DOHH2 (cell line): ENCODE measurements around the gene IYD.

Experiments used
- H3F3A ChIP-seq: fragments of 200-600 bp; sonication (generic), shearing (Covaris generic); 2 replicates; pipeline ENCODE4 v1.6.0; 2016; ENCODE audit warnings: antibody characterized with exemption, mild to moderate bottlenecking; ENCODE audit not compliant: control insufficient read depth, insufficient read depth
- H3K27ac ChIP-seq: fragments of 200-600 bp; sonication (generic); 2 replicates; pipeline ENCODE4 v1.5.1; 2014; ENCODE audit warnings: low read depth, mild to moderate bottlenecking, low read length, moderate library complexity
- H3K27me3 ChIP-seq: fragments of 200-600 bp; sonication (generic); 2 replicates; pipeline ENCODE4 v1.6.1; 2014; ENCODE audit warnings: mild to moderate bottlenecking, low read length, mixed read lengths; ENCODE audit not compliant: control insufficient read depth
- H3K36me3 ChIP-seq: fragments of 200-600 bp; sonication (generic); 2 replicates; pipeline ENCODE4 v1.6.1; 2014; ENCODE audit warnings: mild to moderate bottlenecking, low read length, moderate library complexity, mixed read lengths; ENCODE audit not compliant: control insufficient read depth
- H3K4me1 ChIP-seq: fragments of 200-600 bp; sonication (generic); 2 replicates; pipeline ENCODE4 v1.6.1; 2014; ENCODE audit warnings: mild to moderate bottlenecking, low read length, mixed read lengths; ENCODE audit not compliant: control insufficient read depth
- H3K4me2 ChIP-seq: fragments of 200-600 bp; sonication (generic); 2 replicates; pipeline ENCODE4 v1.6.0; 2014; ENCODE audit warnings: mild to moderate bottlenecking, low read length, moderate library complexity
- H3K4me3 ChIP-seq: fragments of 200-600 bp; sonication (generic); 2 replicates; pipeline ENCODE4 v1.5.1; 2014; ENCODE audit warnings: mild to moderate bottlenecking, low read length, mixed read lengths
- H3K79me2 ChIP-seq: fragments of 200-600 bp; sonication (generic); 2 replicates; pipeline ENCODE4 v1.6.1; 2014; ENCODE audit warnings: mild to moderate bottlenecking, low read length, mixed read lengths; ENCODE audit not compliant: control insufficient read depth
- H3K9me2 ChIP-seq: fragments of 200-600 bp; sonication (generic); replicated peaks from 2 replicates; pipeline ENCODE4 v1.6.1; 2014; ENCODE audit warnings: mild to moderate bottlenecking, low read length, mixed read lengths; ENCODE audit not compliant: control insufficient read depth
- H3K9me3 ChIP-seq: fragments of 200-600 bp; sonication (generic); 2 replicates; pipeline ENCODE4 v1.6.1; 2014; ENCODE audit warnings: antibody characterized with exemption, low read length, mixed read lengths; ENCODE audit not compliant: control insufficient read depth, insufficient read depth
- H4K20me1 ChIP-seq: fragments of 200-600 bp; sonication (generic); 2 replicates; pipeline ENCODE4 v1.6.0; 2014; ENCODE audit warnings: low read depth, mild to moderate bottlenecking, antibody characterized with exemption, low read length, moderate library complexity; ENCODE audit not compliant: control insufficient read depth, insufficient read depth
- EZH2phosphoT487 ChIP-seq: fragments of 200-600 bp; sonication (generic); IDR thresholded peaks from 2 replicates; pipeline ENCODE4 v1.6.1; 2017; ENCODE audit warnings: borderline replicate concordance, mild to moderate bottlenecking, antibody characterized with exemption, low read length, moderate library complexity, mixed read lengths
- TF ChIP-seq, protein P1 (sequence below): fragments of 200-600 bp; sonication (generic); IDR thresholded peaks from one replicate; pipeline ENCODE4 v1.5.1; 2014; ENCODE audit warnings: antibody characterized with exemption, mild to moderate bottlenecking, low read depth, low read length; ENCODE audit not compliant: poor library complexity, severe bottlenecking

IYD gene

DNA sequence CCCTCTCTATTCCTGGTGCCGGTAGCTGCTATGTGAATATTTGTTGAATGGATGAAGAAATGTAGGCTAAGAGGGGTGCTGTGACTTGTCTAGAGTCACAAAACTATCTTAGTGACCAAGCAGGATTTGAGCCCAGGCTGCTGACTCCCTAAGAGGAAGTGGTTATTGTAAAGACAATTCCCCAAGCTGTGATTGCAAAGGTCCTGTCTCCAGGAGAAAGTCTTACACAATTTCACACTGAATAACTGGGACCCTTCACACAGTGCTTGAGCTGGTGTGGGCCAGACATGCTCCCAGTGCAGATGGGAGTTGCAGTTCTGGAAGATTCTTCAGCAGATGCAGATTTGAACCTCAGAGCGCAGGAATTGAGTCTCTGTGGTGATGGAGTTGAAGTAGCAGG, 38.1 kb downstream of the IYD start:
- peaks cover 12% of the 10 kb centered on the region; the same call in 1 of the 2 replicates for H3K9me3 ChIP-seq
- H3K27me3 ChIP-seq: no peaks in the 10 kb centered on the region
- TF ChIP-seq, protein P1, sequence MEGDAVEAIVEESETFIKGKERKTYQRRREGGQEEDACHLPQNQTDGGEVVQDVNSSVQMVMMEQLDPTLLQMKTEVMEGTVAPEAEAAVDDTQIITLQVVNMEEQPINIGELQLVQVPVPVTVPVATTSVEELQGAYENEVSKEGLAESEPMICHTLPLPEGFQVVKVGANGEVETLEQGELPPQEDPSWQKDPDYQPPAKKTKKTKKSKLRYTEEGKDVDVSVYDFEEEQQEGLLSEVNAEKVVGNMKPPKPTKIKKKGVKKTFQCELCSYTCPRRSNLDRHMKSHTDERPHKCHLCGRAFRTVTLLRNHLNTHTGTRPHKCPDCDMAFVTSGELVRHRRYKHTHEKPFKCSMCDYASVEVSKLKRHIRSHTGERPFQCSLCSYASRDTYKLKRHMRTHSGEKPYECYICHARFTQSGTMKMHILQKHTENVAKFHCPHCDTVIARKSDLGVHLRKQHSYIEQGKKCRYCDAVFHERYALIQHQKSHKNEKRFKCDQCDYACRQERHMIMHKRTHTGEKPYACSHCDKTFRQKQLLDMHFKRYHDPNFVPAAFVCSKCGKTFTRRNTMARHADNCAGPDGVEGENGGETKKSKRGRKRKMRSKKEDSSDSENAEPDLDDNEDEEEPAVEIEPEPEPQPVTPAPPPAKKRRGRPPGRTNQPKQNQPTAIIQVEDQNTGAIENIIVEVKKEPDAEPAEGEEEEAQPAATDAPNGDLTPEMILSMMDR: no peak
- no peak for TF ChIP-seq EZH2phosphoT487
- H3K36me3 ChIP-seq: no peaks in the 10 kb centered on the region
- H3K4me3 ChIP-seq: no peak overlapping the region
- no peaks in the 10 kb centered on the region for H3K9me2 ChIP-seq
- 0 out of 2 replicates have a peak, but pooled peaks cover under 1% of the 10 kb centered on the region for H3F3A ChIP-seq
- H4K20me1 ChIP-seq: no peaks in the 10 kb centered on the region
- no peak overlapping the region for H3K4me2 ChIP-seq
- H3K79me2 ChIP-seq: no peaks in the 10 kb centered on the region
- H3K27ac ChIP-seq: no peak overlapping the region
- peaks cover 49% of the 10 kb centered on the region for H3K4me1 ChIP-seq

DNA sequence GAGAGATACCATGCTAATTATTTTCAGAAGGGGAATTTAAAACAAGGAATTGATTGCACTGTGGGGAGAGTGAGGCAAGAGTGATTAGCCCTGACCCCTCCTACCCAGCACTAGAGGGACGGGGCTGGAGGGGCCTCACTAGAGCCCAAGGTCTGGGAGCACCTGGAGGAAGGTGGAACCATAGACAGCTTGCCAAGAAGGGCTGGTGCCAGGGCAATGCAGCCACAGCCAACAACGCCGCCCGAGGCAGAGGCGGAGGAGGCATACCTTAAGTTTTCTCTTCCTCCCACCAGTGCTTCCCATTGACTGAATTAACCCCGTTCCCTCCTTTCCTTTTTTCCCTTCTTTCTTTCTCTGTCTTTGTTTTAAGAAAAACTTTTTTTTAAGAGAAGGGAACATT, 40.0 kb downstream of the IYD start:
- H3K27me3 ChIP-seq: no peaks in the 10 kb centered on the region
- no peaks in the 10 kb centered on the region for H3K79me2 ChIP-seq
- no peaks in the 10 kb centered on the region for H3K9me2 ChIP-seq
- H3K4me3 ChIP-seq: peak overlapping the region; percentile 37; the same call in 1 of the 2 replicates
- peaks cover 12% of the 10 kb centered on the region; the same call in 1 of the 2 replicates for H3K9me3 ChIP-seq
- peaks cover 68% of the 10 kb centered on the region for H3K4me1 ChIP-seq
- no peaks in the 10 kb centered on the region for H3K36me3 ChIP-seq
- no peaks in the 10 kb centered on the region for H4K20me1 ChIP-seq
- no peak for TF ChIP-seq EZH2phosphoT487
- TF ChIP-seq, protein P1: no peak
- H3K27ac ChIP-seq: no peak overlapping the region
- H3F3A ChIP-seq: 0 out of 2 replicates have a peak, but pooled peaks cover 3% of the 10 kb centered on the region
- H3K4me2 ChIP-seq: peak overlapping the region; percentile 62

DNA sequence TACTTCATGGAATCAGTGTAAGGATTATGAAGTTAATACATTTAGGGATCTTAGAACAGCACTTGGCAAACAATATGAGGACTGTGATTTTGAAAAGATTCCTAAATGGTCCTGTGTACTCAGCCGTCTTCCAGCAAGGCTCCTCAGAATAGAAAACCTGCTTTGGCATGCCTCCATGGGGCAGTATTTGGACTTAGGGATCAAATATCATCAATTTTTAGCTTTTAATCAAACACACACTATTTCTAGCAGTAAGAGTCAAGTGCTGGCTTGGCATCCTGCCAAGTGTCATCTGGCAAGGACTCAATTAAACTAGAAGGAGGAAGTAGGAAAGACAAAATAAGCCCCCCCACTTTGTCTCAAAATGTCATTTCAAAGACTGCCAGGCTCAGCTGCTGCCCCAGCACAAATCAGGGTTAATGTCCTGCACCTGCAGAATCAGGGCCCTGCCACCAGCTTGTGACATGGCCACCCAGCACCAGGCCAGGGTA, 40.8 kb downstream of the IYD start:
- no peaks in the 10 kb centered on the region for H4K20me1 ChIP-seq
- H3K4me1 ChIP-seq: peaks cover 69% of the 10 kb centered on the region
- peak overlapping the region; percentile 37 for H3K4me3 ChIP-seq
- H3K27ac ChIP-seq: peak overlapping the region; percentile 62
- 0 out of 2 replicates have a peak, but pooled peaks cover 3% of the 10 kb centered on the region for H3F3A ChIP-seq
- H3K9me3 ChIP-seq: peaks cover 12% of the 10 kb centered on the region; the same call in 1 of the 2 replicates
- no peaks in the 10 kb centered on the region for H3K27me3 ChIP-seq
- peak overlapping the region; percentile 62 for H3K4me2 ChIP-seq
- no peaks in the 10 kb centered on the region for H3K79me2 ChIP-seq
- TF ChIP-seq EZH2phosphoT487: no peak
- TF ChIP-seq, protein P1: no peak
- H3K9me2 ChIP-seq: no peaks in the 10 kb centered on the region
- H3K36me3 ChIP-seq: no peaks in the 10 kb centered on the region
